Esophagus squamous epithelium (tissue), 5 donors: ENCODE data around the gene HAUS7. TPM values are rescaled to one million over a fixed set of nuclear protein-coding genes. Genes with fewer than 3 reads are reported as not detected.

Experiments used
- DNase-seq: peaks from one replicate; lab custom pipeline; 2025; lab: John Stamatoyannopoulos, UW
- H3K27ac ChIP-seq, 4 donors: fragments of 200-600 bp; sonication (generic); one replicate each; pipeline ENCODE4 v1.5.1; 2016 to 2019; ENCODE audit warnings: mild to moderate bottlenecking in 1 of 4
- H3K27me3 ChIP-seq, 4 donors: fragments of 200-600 bp; sonication (generic); 1 replicate in 3 of 4; 2 replicates in 1 of 4; pipeline versions ENCODE4 v1.5.1 to v1.6.0; 2017 to 2021; ENCODE audit warnings: antibody characterized with exemption in 1 of 4
- H3K36me3 ChIP-seq, 3 donors: fragments of 200-600 bp; sonication (generic); one replicate each; pipeline ENCODE4 v1.5.1; 2016 to 2019
- H3K4me1 ChIP-seq, 3 donors: fragments of 200-600 bp; sonication (generic); one replicate each; pipeline ENCODE4 v1.5.1; 2017 to 2019
- H3K4me3 ChIP-seq, 4 donors: fragments of 200-600 bp; sonication (generic); 1 replicate in 3 of 4; 2 replicates in 1 of 4; pipeline ENCODE4 v1.5.1; 2016 to 2019; ENCODE audit warnings: mild to moderate bottlenecking in 2 of 4, moderate library complexity in 1 of 4
- H3K9me3 ChIP-seq, 3 donors: fragments of 200-600 bp; sonication (generic); one replicate each; pipeline ENCODE4 v1.5.1; 2016 to 2019
- CTCF ChIP-seq, 6 experiments: fragments of 450-650 bp in 4 of 6; fragments of 200-600 bp in 2 of 6; sonication (generic) in 2 of 6; IDR thresholded peaks; one replicate each; pipeline ENCODE4 v1.5.1; 2016 to 2019; ENCODE audit warnings: antibody characterized with exemption in 6 of 6, mild to moderate bottlenecking in 4 of 6, moderate library complexity in 4 of 6
- POLR2A ChIP-seq, 4 donors: fragments of 450-650 bp; IDR thresholded peaks; one replicate each; pipeline ENCODE4 v1.6.1; 2017; ENCODE audit warnings: antibody characterized with exemption in 4 of 4, mild to moderate bottlenecking in 4 of 4, moderate library complexity in 3 of 4
- WGBS, 2 donors: methylation state at CpG; one replicate each; pipeline ENCODE4 v1.1.5; 2018; 5-methylcytosine and 5-hydroxymethylcytosine counted together
- intact Hi-C: fragments of 100-400 bp; cut with DNase I; formaldehyde crosslinking; loops from one replicate; pipeline ENCODE4 v1.15.0; 2022
- total RNA-seq, 4 donors: library from RNA; depleted of rRNA; stranded (reverse); fragments of >200 nt; gene quantifications; one replicate each; pipeline ENCODE4 v1.1.0, GENCODE V29; 2016
- donor health status: DM: yes; HTN: yes; CAD: no.

Gene HAUS7
- total RNA-seq = 10 to 100 TPM in 3 of 4 donors, 1 to 10 TPM in 1; 8.8 to 21.0 (median 12.1) TPM

GRCh38 chrX:153470411-153471363, at the start of gene HAUS7:
Gene HAUS7, minus strand, starts transcription at chrX:153470576. Its CDS starts 19 bp downstream, at chrX:153470557.
- Histone ChIP-seq H3K9me3 (no peaks in the 10 kb centered on the region), H3K36me3 (no peaks in the 10 kb centered on the region), H3K4me1 (peaks cover 10 to 53% (median 15%) of the 10 kb centered on the region in 3 donors), H3K4me3 (peak within 1 kb of the TSS; percentile 52 to 75 (median 60)), H3K27ac (peak within 1 kb of the TSS; percentile 60 to 87 (median 73)), H3K27me3 (no peaks in the 10 kb centered on the region)
- WGBS, 2 donors = 10 to 24% methylated on average over 2 to 5 of the region's 70 CpGs
- peak; percentile 70 for DNase-seq
- intact Hi-C loops = loop anchor here (5.0 kb wide), 1 partner anchor 37 kb away; no protein-coding TSS in a partner anchor
- TF ChIP-seq CTCF (IDR thresholded peaks at IDR 0.05) (peak; percentile 50 to 68 (median 62)), POLR2A (IDR thresholded peaks at IDR 0.05) (no peak)

DNA sequence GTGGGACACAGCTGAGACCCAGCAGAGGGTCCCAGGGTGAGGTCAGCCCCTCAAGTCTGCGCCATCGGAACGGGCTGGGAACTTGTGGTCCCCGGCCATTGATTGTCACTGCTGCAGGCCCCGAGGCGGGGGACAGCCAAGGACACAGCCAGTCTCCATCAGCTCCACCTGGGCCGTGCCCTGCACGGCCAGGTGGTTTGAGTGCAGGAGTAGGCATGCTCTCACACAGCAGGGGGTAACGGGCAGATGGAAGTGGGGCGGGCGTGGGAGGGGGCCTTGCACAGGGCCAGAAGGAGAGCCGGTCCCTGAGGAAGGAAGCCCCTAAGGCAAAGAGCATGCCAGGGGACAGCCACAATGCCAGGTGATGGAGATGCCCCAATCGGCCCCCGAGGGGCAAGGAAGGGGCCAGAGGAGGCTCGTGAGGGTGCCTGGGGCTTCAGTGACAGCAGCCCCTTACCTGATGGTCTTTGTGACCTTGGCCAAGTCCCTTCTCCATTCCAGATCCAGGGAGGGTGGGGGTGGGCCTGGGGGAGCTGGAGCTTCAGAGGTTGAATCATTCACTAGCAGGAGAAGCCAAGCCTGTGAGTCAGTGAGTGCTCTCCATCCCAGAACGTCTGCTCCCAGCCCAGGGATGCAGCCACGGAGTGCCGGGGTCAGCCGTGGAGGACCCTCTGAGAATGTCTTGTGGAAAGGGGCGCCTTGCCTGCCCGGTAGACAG, 49.4 kb upstream of the HAUS7 start:
- H3K36me3 ChIP-seq = no peaks in the 10 kb centered on the region
- peaks cover 0 to 82% (median 12%) of the 10 kb centered on the region in 4 donors for H3K27me3 ChIP-seq
- DNase-seq = no peak
- H3K27ac ChIP-seq = no peak overlapping the region
- H3K9me3 ChIP-seq = no peaks in the 10 kb centered on the region
- H3K4me3 ChIP-seq = no peak overlapping the region
- WGBS, 2 donors = 12% methylated on average over 3 of the region's 21 CpGs; no CpG with 5 or more reads in 1 of the 2 donors
- TF ChIP-seq POLR2A (IDR thresholded peaks at IDR 0.05) (no peak), CTCF (IDR thresholded peaks at IDR 0.05) (no peak)
- intact Hi-C loops = no loop called here
- peaks cover 3 to 28% (median 4%) of the 10 kb centered on the region in 3 donors for H3K4me1 ChIP-seq

DNA sequence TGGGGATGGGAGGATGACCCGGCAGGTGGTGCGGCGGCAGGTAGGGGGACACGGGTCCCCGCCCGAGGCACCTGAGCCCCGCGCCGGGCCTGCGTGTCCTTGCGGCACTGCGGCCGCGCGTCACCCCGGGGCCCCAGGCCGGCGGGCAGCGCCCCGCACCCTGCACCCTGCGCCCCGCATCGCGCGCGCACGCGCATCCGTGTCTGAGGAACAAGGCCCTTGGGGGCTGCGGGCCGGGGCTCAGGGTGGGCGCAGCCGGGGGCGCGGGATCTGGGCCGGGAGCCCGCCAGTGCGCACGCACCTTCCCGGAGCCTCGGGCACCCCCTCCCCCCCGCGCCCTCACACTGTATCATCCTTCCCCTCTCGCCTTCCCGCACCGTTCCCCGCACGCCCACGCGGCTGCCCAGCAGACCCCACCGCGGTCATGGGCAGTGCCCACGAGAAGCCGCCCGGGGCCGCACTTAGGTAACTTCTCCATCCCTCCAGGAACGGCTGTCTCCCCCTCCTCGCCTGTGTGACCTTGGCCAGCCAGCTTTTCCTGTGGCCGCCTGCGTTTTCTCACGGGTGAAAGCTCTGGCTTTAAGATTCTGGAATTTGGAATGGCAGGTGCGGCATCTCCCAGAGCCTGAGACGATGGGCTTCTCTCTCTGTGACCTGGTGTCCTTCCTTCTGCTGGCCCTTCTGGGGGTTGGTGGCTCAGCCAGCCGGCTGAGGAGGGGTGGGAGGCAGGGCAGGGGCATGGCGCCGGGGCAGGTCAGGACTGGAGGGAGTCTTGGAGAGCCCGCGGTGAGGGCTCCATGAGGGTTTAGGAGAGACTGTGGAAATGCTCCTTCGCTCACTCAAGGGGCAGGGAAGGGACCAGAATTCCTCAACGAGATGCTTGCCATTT, 47.8 kb upstream of the HAUS7 start:
- peak overlapping the region in 1 of 4 donors; percentile 4 for H3K4me3 ChIP-seq
- WGBS, 2 donors = 36% methylated on average over 7 of the region's 70 CpGs; no CpG with 5 or more reads in 1 of the 2 donors
- intact Hi-C loops = no loop called here
- peaks cover 3 to 28% (median 4%) of the 10 kb centered on the region in 3 donors for H3K4me1 ChIP-seq
- no peak for DNase-seq
- no peaks in the 10 kb centered on the region for H3K9me3 ChIP-seq
- no peaks in the 10 kb centered on the region for H3K36me3 ChIP-seq
- no peak for TF ChIP-seq POLR2A (IDR thresholded peaks at IDR 0.05)
- no peak for TF ChIP-seq CTCF (IDR thresholded peaks at IDR 0.05)
- peaks cover 0 to 76% (median 12%) of the 10 kb centered on the region in 4 donors for H3K27me3 ChIP-seq
- no peak overlapping the region for H3K27ac ChIP-seq

- no peak for TF ChIP-seq POLR2A (IDR thresholded peaks at IDR 0.05)
- no peak for TF ChIP-seq CTCF (IDR thresholded peaks at IDR 0.05)
Measured at GRCh38 chrX:153517423-153517822, 47.0 kb upstream of the HAUS7 start, which contains the start of gene ATP2B3. Gene ATP2B3, plus strand, starts transcription at chrX:153517642. Its CDS starts 18,606 bp downstream, at chrX:153536248.

More at GRCh38 chrX:153517423-153517822, 47.0 kb upstream of the HAUS7 start, which contains the start of gene ATP2B3:
- WGBS, 2 donors = no CpG with 5 or more reads among the region's 50 CpGs
- intact Hi-C loops = no loop called here
- peaks cover 3 to 28% (median 4%) of the 10 kb centered on the region in 3 donors for H3K4me1 ChIP-seq
- no peak within 1 kb of the TSS for H3K27ac ChIP-seq
- DNase-seq = no peak
- no peaks in the 10 kb centered on the region for H3K9me3 ChIP-seq
- peak within 1 kb of the TSS in 1 of 4 donors; percentile 4 for H3K4me3 ChIP-seq
- peaks cover 0 to 72% (median 12%) of the 10 kb centered on the region in 4 donors for H3K27me3 ChIP-seq
- H3K36me3 ChIP-seq = no peaks in the 10 kb centered on the region
